Non-pigmented ciliary epithelial cell (primary cell): ENCODE results near the gene MKLN1.

Source experiments
- DNase-seq: peaks from one replicate; pipeline ENCODE4 v3.0.0-alpha.2; 2010; ENCODE audit warnings: low read depth

MKLN1 gene

DNA sequence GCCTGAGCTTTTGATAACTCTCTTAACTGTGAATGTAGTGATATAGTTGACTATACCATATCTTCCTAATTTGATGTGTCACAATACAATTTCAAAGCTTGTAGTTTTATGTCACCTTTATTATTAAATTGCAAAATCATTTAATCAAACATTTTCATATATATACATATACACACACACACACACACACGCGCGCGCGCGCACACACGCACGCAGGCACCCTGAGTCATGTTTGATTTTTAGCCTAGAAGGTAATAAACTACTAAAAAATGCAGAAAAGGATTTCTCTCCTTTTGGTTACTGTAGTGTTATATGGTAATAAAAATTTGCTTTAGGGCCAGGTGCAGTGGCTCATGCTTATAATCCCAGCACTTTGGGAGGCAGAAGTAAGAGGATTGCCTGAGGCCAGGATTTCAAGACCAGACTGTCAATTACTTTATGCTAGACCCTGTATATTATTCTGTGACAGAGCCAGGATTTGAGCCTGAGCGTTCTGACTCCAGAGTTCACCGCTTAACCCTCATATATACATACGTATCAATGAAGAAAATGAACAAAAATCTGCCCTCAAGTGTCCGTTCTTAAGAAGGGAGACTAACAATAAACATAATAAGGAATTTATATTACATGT lies 139.2 kb downstream of the MKLN1 start:
- DNase-seq = no peak

DNA sequence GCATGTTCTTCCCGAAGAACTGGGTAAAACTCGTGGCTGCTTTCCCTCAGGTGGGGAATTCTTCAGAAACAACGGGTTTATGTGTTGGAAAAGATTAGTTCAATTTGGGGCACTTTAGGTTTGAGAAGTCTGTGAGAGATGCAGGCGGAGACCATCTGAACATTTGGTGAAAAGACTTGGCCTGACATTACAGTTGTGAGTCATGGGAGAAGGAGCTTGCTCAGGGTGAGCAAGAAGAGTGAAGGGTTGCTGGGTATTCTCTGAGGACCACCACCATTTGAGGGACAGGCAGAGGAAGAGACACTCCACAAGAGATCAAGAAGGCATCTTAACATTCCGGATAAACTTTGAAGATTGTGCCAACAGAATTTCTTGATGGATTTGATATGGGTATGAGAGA lies 140.1 kb downstream of the MKLN1 start:
- no peak for DNase-seq

DNA sequence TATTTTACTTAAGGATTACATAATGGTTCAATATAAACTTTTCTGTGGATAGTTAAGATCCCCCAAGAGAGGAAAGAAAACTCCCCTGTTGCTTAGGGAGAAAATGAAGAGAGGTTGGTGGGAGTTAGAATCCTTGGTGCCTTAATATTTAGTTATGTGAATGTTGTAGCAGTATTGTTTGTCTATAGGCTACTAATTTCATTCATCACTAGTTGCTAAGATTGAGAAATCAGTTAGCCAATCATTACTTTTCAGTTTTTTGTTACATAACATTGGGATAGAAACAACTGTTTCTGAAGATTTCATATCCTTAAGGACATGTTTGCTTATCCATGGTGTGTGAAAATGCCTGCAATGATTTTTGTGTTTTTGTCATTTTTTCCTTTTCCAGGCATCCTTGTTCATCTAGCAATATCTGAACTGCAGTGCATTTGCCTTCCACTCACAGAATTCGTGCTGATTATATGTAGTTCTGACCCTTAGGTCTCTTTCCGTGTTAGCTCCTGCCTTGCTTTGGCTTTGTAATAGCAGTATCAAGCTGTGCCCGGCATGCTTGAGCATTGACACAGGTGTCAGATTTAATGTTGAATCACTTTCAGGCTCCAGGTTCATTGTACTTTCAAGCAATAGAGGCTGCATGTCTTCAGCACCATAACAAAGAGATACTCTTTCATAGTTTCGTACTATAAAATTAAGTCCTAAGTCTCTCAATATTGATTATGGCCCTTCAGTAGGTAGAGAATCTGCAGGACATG lies 143.8 kb downstream of the MKLN1 start:
- DNase-seq = no peak

DNA sequence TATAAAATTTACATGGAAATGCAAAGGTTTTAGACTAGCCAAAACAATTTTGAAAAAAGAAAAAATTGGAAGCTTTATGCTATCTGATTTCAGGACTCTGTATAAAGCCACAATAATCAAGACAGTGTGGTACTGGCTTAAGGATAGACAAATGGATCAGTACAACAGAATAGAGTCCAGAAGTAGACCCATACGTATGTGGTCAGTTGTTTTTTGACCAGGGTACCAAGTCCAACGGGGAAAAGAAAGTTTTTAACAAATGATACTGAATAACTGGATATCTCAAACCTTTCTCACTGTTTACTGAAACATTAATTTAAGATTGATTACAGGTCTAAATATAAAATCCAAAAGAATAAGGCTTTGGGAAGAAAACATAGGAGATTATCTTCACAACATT lies 149.1 kb downstream of the MKLN1 start:
- no peak for DNase-seq

DNA sequence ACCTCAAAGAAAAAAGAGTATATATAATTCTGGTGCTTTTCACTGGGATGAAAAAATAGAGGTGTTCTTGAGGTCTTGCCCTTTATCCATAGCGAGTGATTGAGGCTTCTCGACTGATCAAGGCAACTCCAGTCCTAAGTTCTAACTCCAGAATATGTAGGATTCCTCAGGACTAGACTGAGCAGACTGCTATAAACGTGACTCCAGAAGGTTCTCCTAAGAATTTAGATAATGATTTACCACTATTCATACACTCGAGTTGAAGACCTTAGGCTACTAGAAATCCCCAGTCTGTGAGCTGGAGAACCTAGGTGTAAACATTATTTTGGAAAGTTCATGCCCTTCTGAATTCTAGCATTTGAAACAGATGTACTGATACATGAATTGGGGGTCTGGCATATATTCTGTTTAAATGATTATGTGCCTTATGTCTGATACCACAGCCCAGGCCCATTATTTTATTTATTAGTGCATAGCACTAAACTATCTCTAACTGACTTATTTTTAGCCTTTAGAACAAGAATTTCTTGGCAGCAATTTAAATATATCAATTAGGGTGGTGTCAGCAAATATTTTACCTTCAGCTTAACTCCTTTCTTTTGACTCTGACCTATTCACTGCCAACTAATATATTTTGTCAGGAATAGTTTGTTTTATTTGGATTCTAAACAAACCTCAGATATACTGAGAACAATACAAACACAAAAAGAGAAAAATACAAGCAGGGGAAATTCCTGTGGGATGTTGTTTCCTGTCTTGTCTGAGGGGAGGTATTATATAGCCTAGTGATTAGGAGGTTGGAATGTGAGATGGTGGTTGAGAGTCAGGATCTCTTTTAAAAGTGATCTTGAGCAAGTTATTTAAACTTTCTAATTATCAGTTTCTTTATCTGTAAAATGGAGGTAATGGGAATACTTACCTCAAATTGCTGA lies 153.0 kb downstream of the MKLN1 start:
- peak; percentile 22 for DNase-seq

DNA sequence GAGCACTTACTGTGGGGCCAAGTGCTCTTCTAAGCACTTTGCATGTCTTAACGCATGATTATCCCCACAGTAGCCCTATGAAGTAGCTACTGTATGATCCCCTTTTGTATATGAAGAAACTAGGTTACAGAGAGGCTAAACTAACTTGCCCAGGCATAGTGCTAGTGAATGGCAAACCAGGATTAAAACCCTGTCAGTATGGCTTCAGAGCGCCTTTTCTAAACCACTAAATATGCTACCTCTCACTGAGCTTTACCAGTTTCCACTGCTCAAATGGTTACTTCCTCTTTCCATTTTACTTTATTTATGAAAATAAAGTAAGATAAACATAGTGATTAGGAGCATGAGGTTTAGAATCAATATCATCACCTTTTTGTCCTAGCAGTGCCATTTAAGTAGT lies 155.1 kb downstream of the MKLN1 start:
- no peak for DNase-seq

DNA sequence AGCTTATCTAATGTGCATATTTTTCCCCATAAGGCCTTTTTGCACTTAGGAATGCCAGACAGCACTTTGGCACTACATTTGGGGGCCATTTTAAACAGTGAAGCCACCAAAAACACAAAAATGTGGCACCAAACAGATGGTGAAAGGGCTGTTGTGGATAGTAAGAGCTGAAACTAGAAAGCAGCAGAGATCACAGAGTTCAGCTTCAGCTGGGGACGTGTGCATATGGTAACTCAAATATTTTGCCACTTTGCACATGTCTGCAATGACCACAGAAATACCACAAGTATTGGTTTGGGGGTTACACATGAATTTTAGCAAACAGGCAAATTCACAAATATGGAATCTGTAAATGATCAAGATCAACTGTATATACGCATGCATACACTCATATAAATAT lies 155.9 kb downstream of the MKLN1 start:
- DNase-seq = no peak

DNA sequence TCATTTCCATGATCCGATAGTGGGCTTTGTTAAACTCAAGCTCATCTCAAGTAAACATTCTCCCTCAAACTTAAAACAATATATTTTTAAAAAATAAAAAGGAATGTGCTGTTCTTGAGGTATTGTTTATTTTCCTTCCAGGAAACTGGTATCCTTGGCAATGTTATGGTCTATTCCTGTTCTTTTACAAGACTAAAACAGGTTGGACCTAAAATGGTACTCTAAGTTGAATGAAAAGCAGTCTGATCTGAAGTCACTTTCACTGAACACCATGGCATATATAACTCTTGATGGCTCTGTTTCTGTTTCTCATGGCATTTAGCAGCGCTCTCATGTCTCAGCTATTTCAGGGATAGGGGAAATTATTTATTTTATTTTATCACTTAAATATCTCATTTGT lies 158.7 kb downstream of the MKLN1 start:
- DNase-seq = no peak

DNA sequence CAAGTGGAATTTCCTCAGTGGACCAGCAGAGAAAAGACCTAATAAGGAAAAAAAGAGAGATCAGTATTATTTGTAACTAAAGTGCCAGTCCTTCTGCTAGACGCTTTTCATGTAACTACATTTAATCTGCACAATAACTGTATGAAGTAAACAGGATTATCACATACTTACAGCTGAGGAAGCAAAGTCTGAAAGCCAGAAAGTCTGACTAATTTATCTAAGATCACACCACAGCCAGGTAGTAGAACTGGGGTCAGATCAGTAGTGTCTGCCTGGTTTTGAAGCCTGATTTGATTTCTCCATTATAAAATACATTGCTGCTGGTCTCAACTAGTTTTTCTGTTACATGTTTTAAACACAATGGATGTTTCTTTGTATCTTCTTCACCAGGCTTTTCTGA lies 159.5 kb downstream of the MKLN1 start:
- DNase-seq = no peak

DNA sequence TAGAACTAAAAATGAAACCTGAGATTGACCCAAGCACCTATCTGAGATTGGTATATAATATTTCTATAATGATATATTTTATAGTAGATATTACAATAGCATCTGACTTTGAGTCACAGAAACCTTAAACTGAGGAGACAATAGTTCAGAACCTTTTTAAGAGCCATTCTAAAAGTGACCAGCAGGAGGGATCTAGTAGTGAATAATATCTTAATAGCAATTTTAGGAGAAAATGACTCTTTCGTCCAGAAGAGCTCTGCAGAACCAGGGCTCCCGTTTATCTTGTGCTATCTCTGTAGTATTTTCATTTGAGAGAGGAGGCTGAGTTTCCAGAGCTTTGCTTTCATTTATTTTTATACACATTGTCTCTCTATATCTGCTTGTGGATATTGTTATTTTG lies 160.7 kb downstream of the MKLN1 start:
- no peak for DNase-seq

DNA sequence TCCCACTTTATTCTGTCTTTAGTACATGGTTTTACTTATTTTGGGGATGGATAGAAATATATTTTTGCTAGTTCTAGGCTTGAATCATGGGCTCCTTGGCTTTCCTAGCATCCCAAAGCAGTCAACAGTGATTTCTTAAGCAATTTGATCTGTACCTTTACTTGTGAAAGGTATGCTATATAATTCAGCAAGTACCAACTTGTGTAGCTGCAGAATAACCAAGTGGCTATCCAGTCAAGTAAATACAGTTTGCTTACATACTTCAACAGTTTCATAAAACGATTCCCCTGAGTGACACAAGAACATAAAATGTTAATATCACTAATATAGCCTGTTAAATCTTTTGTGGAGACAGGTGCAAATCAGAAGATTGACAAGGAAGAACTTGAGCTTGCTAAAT lies 161.5 kb downstream of the MKLN1 start:
- DNase-seq = no peak

DNA sequence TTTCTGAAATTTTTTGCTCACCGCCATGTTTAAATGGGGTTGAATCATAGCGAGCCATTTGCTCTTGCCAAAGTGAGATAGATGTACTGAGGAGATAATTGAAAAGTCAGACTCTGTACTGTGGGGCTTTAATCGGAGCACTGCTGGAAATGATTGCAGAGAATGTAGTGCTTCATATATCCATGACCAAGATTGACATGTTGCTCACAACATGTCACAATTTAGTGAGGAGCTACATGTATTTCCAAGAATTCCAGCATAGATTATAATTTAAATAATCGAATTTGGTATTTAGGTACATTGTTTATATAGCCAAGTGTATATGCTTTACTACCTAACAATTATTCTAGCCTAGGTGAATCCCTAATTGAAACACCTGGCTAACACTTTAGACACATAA lies 162.2 kb downstream of the MKLN1 start:
- DNase-seq = no peak

DNA sequence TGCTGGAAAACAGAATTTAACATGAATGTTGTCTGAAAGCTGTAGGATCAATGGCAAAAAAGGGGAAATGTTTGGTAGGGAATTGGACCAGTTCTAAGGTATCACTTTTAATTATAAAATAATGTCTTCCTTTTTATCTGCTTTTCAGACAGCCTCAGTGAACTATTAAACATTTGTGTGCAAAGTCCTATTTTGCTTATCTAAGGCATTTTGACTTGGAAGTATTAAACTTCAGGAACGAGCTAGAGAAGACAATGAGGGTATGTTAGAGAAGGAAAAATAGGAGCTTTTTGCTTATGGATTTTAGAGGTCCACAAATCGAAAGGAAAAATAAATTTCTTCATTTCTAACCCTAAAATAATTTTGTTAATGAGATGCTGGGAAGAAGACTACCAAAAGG lies 165.4 kb downstream of the MKLN1 start:
- DNase-seq = no peak

DNA sequence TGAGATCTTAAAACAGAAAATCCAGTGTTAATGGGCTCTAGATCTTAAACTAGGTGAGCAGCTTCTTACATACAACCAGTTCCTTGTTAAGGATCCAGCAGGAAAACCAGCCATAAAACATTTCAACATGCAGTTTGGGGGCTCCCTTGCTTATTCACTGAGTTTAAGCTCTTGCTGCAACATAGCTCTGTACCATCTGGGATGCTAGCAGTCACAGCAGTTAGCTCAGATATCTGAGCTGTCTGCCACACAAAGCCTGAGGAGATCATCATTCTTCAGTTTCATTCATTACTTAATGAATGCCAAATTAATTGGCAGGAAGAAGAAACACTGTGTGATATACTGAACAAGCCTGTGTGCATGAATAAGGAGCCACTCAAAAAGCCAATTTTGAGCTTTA lies 165.9 kb downstream of the MKLN1 start:
- no peak for DNase-seq

DNA sequence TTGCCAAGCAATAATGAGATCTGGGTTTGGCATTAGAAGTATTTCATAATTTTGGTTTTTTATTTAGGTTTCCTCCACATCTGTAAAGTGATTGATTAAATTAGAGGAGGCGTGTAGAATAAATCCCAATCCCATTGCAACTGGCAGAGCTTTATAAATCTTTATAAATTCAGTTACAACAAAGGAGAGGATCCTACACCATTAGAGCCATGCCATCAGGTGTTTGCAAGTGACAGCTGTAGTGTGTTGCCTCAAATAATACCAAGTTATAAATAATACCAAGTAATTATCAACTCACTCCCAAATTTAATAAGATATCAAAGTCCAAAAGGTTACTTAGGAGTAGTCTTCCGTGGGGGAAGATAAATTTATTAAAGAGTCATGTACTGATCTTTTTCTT lies 166.5 kb downstream of the MKLN1 start:
- no peak for DNase-seq

DNA sequence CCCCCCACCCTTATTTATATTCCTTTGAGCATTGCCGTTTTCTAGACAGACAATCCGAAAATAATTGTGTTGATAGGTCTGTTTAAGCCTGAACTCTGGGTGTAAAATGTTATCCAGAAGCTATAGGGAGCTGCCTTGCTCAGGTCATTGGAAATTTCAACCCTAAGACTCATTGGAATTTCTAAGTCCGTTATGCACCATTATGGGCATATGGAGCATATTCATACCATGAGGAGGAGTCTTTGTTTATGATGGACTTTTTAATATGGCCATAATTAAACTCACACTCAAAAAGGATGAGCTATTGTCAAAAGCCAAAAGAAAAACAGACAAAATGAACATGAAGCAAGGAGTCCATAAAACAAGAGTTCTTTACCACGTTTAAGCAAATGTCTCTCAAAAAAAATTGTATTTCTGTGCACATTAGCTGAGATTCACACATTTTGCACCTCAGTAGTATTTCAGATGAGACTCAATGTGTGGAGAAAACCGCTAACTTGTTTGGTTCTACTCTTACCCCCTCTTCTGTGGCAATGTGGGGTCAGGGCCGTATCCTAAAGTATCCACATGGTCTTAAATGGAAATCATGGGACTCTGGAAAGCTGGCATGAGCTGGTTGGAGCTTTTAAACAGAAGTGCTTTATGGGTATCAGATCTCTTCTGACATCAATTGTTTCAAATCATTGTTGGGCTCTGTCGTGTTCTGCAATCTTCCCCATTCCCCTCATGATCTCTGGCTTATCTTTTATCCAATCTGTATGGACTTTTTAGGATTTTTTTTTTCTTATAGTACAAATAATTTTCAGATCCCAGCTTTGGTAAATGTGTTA lies 168.2 kb downstream of the MKLN1 start:
- DNase-seq = no peak

DNA sequence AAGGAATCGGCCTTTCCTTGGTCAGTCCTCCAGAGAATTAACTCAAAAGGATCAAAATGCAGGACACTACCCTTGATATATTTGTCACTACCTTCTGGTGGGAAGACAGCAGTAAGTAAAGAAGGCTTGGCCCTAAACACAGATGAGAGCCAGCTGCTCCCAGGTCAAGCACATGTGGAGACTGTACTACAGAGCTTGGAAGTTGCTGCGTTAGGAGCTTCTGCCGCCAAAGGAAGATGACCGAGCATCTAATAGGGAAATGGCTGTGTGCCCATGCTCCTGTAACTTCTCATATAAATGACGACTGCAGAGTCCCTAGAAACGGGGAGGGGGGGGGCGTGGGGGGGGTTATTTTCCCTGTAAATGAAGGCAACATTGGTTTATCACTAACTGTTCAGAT lies 169.8 kb downstream of the MKLN1 start:
- DNase-seq = no peak

DNA sequence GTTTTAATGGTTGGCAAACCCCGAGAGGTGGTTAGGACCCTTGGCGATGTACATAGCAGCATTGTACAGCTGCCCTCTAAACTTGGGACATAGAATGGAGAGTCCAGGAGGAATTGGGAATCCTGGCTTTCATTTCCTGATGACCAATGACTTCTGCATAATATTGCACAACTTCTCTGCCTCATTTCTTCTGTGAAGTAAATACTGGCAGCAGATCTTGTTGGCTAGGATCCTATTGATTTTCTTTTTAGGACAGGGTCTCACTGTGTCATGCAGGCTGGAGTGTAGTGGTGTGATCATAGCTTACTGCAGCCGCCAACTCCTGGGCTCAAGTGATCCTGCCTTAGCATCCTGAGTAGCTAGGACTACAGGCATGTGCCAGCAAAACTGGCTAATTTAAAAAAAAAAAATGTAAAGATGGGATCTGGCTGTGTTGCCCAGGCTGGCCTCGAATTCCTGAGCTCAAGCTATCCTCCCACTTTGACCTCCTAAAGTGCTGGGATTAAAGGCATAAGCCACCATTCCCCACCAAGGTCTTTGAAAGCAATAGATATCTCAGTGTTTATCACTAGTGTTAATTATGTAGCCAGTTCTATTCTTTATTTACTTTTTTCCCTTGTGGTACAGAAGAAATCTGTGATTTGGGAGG lies 170.7 kb downstream of the MKLN1 start:
- DNase-seq = no peak

DNA sequence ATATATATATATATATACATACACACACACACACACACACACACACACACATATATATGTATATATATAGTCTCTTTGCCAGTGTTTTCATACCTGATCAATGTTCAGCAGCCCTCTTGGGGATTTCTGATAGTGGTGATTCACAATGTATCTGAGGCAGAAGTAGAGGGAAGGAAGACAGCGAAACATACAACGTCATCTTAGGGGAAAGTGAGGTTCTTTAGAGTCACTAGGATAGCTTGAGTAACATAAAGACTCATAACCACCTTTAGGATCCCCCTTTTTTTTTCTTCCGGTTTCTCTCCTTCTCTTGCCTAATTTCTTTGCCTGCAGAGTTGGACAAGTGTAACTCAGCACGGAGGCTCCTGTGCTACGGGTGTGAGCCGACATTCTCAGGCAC lies 172.1 kb downstream of the MKLN1 start:
- DNase-seq = no peak

DNA sequence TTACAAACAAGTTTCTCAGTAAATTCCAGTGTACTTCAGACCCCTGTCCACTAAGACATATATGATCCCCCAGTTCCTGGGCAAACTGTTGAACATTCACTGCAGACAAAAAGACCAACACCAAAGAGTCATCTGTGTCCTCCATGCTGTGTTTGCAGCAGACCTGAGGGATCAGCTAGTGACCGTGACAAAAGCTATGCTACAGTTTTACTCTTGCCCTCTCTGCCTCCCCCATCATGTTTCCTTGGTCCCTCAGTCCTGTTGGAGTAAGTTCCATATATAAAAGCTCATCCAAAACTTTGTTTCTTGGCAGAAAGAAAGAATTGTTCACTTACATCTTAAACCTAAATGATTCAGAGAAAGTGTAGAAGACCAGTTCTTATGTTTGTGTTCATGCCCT lies 172.7 kb downstream of the MKLN1 start:
- DNase-seq = no peak

DNA sequence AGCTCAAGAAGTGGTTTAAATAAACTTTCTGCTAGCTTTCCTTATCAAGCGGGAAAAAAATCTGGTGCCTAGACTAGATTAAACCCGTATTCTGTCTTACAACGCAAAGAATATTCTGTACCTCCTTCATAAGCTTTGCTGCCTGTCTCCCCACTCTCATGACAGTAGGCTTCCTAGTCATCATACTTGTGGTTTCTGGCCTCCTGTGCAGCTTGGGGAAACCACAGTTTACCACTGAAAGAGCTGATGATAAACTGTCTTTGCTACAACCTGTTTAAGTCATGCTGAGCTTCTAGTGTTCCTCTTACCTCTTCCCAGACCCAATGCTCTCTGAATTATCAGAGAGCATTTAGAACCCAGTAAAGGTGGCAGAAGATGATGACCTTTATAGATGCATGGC lies 173.7 kb downstream of the MKLN1 start:
- DNase-seq = peak; percentile 61
